DOHH2 (cell line): ENCODE results near the gene SMARCAL1.

Experiments
- H3F3A ChIP-seq: fragments of 200-600 bp; sonication (generic), shearing (Covaris generic); 2 replicates; pipeline ENCODE4 v1.6.0; 2016; ENCODE audit warnings: antibody characterized with exemption, mild to moderate bottlenecking; ENCODE audit not compliant: control insufficient read depth, insufficient read depth
- H3K27ac ChIP-seq: fragments of 200-600 bp; sonication (generic); 2 replicates; pipeline ENCODE4 v1.5.1; 2014; ENCODE audit warnings: low read depth, mild to moderate bottlenecking, low read length, moderate library complexity
- H3K27me3 ChIP-seq: fragments of 200-600 bp; sonication (generic); 2 replicates; pipeline ENCODE4 v1.6.1; 2014; ENCODE audit warnings: mild to moderate bottlenecking, low read length, mixed read lengths; ENCODE audit not compliant: control insufficient read depth
- H3K36me3 ChIP-seq: fragments of 200-600 bp; sonication (generic); 2 replicates; pipeline ENCODE4 v1.6.1; 2014; ENCODE audit warnings: mild to moderate bottlenecking, low read length, moderate library complexity, mixed read lengths; ENCODE audit not compliant: control insufficient read depth
- H3K4me1 ChIP-seq: fragments of 200-600 bp; sonication (generic); 2 replicates; pipeline ENCODE4 v1.6.1; 2014; ENCODE audit warnings: mild to moderate bottlenecking, low read length, mixed read lengths; ENCODE audit not compliant: control insufficient read depth
- H3K4me2 ChIP-seq: fragments of 200-600 bp; sonication (generic); 2 replicates; pipeline ENCODE4 v1.6.0; 2014; ENCODE audit warnings: mild to moderate bottlenecking, low read length, moderate library complexity
- H3K4me3 ChIP-seq: fragments of 200-600 bp; sonication (generic); 2 replicates; pipeline ENCODE4 v1.5.1; 2014; ENCODE audit warnings: mild to moderate bottlenecking, low read length, mixed read lengths
- H3K79me2 ChIP-seq: fragments of 200-600 bp; sonication (generic); 2 replicates; pipeline ENCODE4 v1.6.1; 2014; ENCODE audit warnings: mild to moderate bottlenecking, low read length, mixed read lengths; ENCODE audit not compliant: control insufficient read depth
- H3K9me2 ChIP-seq: fragments of 200-600 bp; sonication (generic); replicated peaks from 2 replicates; pipeline ENCODE4 v1.6.1; 2014; ENCODE audit warnings: mild to moderate bottlenecking, low read length, mixed read lengths; ENCODE audit not compliant: control insufficient read depth
- H3K9me3 ChIP-seq: fragments of 200-600 bp; sonication (generic); 2 replicates; pipeline ENCODE4 v1.6.1; 2014; ENCODE audit warnings: antibody characterized with exemption, low read length, mixed read lengths; ENCODE audit not compliant: control insufficient read depth, insufficient read depth
- H4K20me1 ChIP-seq: fragments of 200-600 bp; sonication (generic); 2 replicates; pipeline ENCODE4 v1.6.0; 2014; ENCODE audit warnings: low read depth, mild to moderate bottlenecking, antibody characterized with exemption, low read length, moderate library complexity; ENCODE audit not compliant: control insufficient read depth, insufficient read depth
- CTCF ChIP-seq: fragments of 200-600 bp; sonication (generic); IDR thresholded peaks from one replicate; pipeline ENCODE4 v1.5.1; 2014; ENCODE audit warnings: antibody characterized with exemption, mild to moderate bottlenecking, low read depth, low read length; ENCODE audit not compliant: poor library complexity, severe bottlenecking
- EZH2phosphoT487 ChIP-seq: fragments of 200-600 bp; sonication (generic); IDR thresholded peaks from 2 replicates; pipeline ENCODE4 v1.6.1; 2017; ENCODE audit warnings: borderline replicate concordance, mild to moderate bottlenecking, antibody characterized with exemption, low read length, moderate library complexity, mixed read lengths

Gene SMARCAL1

DNA sequence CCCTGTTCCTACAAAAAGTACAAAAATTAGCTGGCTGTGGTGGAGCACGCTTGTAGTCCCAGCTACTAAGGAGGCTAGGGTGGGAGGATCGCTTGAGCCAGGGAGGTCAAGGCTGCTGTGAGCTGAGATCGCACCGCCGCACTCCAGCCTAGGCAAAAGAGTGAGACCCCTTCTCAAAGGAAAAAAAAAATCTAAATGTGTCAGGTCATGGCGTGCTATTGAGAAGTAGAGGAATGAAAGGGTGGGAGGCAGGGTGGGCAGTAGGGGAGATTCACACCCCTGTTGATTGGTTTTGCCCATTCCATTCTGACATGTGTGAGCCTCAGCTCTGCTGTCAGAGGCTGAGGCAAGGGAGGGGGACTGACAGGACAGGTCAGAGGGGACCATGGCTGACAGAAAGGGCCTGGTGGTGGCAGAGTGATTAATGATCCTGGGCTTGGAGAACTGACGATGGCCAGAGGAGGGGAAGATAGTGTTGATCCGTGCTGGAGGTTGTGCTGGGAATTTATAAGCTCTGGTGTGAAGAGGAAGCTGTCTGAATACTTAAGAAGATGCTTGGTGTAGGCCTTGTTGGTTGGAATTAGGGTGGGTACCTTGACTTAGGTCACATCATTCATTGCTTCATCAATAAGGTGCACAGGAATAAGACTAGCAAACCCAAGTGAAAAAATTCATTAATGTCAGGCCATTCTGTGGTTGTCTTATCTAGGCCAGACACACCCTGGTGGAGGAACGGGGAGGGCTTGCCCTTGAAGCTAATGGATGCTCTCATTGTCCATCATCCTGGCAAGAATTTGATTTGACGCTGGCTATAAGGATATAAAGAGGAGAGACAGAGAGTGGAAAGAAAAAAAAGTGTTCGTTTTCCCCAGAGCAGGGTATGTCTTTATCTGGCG, 19.1 kb upstream of the SMARCAL1 start:
- no peaks in the 10 kb centered on the region for H3K79me2 ChIP-seq
- no peaks in the 10 kb centered on the region for H3K4me1 ChIP-seq
- no peak overlapping the region for H3K27ac ChIP-seq
- H3F3A ChIP-seq = no peaks in the 10 kb centered on the region
- peaks cover 3% of the 10 kb centered on the region; the same call in 1 of the 2 replicates for H3K27me3 ChIP-seq
- H3K9me2 ChIP-seq = no peaks in the 10 kb centered on the region
- TF ChIP-seq CTCF = no peak
- TF ChIP-seq EZH2phosphoT487 = no peak
- H3K36me3 ChIP-seq = no peaks in the 10 kb centered on the region
- H3K4me2 ChIP-seq = no peak overlapping the region
- no peaks in the 10 kb centered on the region for H3K9me3 ChIP-seq
- no peak overlapping the region for H3K4me3 ChIP-seq
- no peaks in the 10 kb centered on the region for H4K20me1 ChIP-seq

GRCh38 chr2:216394881-216395280, 17.4 kb upstream of the SMARCAL1 start:
- H3K79me2 ChIP-seq = no peaks in the 10 kb centered on the region
- H3K4me3 ChIP-seq = no peak overlapping the region
- no peak overlapping the region for H3K4me2 ChIP-seq
- H3K9me3 ChIP-seq = no peaks in the 10 kb centered on the region
- H4K20me1 ChIP-seq = no peaks in the 10 kb centered on the region
- H3K27ac ChIP-seq = no peak overlapping the region
- H3K27me3 ChIP-seq = peaks cover 3% of the 10 kb centered on the region; the same call in 1 of the 2 replicates
- no peak for TF ChIP-seq EZH2phosphoT487
- TF ChIP-seq CTCF = no peak
- H3K9me2 ChIP-seq = no peaks in the 10 kb centered on the region
- no peaks in the 10 kb centered on the region for H3F3A ChIP-seq
- no peaks in the 10 kb centered on the region for H3K4me1 ChIP-seq
- no peaks in the 10 kb centered on the region for H3K36me3 ChIP-seq

- Histone ChIP-seq H3K79me2 (no peaks in the 10 kb centered on the region), H3K4me2 (no peak overlapping the region)
These were observed 12.7 kb upstream of the SMARCAL1 start for GRCh38 chr2:216399621-216400020.

More at GRCh38 chr2:216399621-216400020, 12.7 kb upstream of the SMARCAL1 start:
- Histone ChIP-seq H3K9me2 (no peaks in the 10 kb centered on the region), H3K36me3 (no peaks in the 10 kb centered on the region), H4K20me1 (no peaks in the 10 kb centered on the region), H3K4me3 (no peak overlapping the region), H3K9me3 (no peaks in the 10 kb centered on the region), H3K4me1 (no peaks in the 10 kb centered on the region), H3K27ac (no peak overlapping the region), H3F3A (no peaks in the 10 kb centered on the region), H3K27me3 (peaks cover 3% of the 10 kb centered on the region; the same call in 1 of the 2 replicates)
- TF ChIP-seq EZH2phosphoT487 = no peak
- no peak for TF ChIP-seq CTCF
